ENCODE data around the gene WAC.

DNA sequence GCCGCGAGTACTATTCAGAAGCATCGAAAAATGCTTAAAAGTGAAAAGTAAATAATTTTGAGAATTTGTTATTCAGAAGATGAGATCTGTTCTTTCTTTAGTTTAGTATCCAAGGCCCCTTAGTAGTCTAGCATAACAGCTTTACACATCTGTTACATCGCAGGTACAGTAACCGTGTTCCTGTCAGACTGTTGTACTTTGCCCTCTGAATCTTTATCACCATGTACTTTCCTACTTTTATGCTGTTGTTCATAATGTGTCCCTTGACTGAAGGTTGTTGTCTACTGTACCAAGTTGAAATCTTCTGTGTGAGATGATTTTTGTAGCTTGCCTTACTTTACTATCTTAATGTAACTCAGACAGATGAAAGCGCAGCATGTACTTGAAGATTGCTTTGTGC is 38.3 kb downstream of the WAC start:
- TF ChIP-seq CTBP1 (IDR thresholded peaks at IDR 0.05; ENCODE audit: borderline replicate concordance) (no peak), ELF4 (IDR thresholded peaks at IDR 0.05) (no peak), NFRKB (IDR thresholded peaks at IDR 0.05) (no peak), SP1 (IDR thresholded peaks at IDR 0.05) (no peak), ZNF384 (IDR thresholded peaks at IDR 0.05) (no peak), FOXM1 (IDR thresholded peaks at IDR 0.05; ENCODE audit: borderline replicate concordance) (no peak), ARNT (IDR thresholded peaks at IDR 0.05) (no peak)
